NCI-H774 (cell line): ENCODE data around the gene LRRC25.
"Not testable (repeated sequence)": the region's sequence is repeated elsewhere in the genome, so short reads cannot be mapped to it uniquely, and the experiment has no call there.

Experiments used
- DNase-seq: peaks from one replicate; lab custom pipeline; 2025; lab: John Stamatoyannopoulos, UW

Gene LRRC25

GRCh38 chr19:18402455-18403248 lies 5.2 kb upstream of the LRRC25 start:
- DNase-seq, result not testable (repeated sequence)

GRCh38 chr19:18401580-18402112 lies 4.2 kb upstream of the LRRC25 start:
- no peak for DNase-seq

DNA sequence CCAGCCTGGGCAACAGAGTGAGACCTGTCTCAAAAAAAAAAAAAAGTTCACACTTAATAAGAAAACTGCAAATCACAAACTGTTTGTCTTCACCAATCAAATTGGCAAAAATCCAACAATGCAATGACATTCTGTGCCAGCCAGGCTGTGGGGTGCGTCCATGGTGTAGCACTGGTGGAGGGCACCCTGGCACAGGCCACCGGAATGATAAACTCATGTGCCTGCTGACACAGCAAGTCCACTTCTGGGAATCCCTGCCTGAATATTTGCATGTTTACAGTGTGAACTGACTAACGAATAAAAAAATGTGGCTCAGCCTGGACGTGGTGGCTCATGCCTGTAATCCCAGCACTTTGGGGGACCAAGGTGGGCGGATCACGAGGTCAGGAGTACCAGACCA lies 1.6 kb upstream of the LRRC25 start:
- no peak for DNase-seq

DNA sequence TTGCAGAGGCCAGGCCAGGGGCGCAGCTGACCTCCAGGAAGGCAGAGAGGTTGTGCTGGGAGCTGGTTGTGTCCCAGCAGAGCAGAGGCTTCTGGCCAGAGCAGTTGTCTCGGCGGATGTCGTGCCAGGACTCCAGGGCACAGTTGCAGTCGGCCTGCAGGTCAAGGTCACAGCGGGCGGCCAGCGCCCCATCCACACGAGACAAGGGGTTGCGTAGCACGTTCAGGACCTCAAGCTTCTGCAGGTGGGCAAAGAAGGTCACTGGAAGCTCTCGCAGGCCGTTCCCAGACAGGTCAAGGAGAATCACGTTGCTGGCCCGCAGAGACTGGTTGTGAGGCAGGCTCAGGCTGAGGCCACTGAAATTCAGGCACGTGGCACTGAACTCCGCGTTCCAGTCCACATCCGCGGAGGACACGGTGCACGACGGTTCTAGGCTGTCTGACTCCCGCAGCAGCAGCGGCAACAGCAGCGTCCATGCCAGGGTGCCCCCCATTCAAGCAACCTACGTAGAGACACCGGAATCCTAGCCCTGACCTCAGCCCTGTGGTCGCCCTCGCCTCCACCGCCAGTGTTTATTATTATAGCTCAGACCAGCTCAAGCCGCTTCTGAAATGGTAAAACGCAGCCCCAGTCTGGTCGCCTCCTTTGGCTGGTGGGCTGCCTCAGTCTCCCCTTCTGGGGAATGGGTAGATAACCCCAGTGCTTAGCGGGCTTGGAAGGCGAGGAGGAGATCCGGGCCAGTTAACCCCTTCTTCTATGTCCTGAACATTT lies 766 bp downstream of the LRRC25 start:
- DNase-seq, result no peak

- no peak for DNase-seq
Measured at GRCh38 chr19:18393836-18394235, 3.6 kb downstream of the LRRC25 start.

DNA sequence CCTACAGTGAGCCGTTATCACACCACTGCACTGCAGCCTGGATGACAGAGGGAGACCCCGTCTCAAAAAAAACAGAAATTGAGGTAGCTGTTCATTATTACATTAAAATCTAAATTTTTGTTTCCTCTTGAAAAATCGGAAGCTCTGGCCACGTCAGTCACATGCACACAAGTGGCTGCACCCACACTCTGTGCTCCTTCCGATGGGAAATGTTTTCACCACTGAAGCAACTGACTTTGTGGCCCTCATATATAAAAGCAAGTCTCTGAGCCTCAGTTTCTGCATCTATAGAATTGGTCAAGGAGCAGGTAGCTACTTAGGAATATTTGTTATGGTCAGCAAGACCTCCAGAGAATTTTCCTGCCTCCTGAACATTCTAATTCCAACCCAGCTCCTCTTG lies 4.5 kb downstream of the LRRC25 start:
- no peak for DNase-seq

DNA sequence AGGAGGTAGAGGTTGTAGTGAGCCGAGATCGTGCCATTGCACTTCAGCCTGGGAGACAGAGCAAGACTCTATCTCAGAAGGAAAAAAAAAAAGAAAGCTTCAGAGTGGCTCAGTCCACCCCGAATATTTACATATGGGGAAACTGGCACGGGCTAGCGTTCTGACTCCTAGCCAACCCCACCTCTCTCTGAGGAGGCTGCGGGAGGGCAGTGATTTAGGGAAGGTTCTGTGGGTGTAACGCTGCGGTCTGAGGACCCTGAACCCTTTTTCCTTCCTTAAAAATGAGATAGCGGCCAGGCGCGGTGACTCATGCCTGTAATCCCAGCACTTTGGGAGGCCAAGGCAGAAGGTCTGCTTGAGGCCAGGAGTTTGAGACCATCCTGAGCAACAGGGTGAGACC lies 5.0 kb downstream of the LRRC25 start:
- no peak for DNase-seq

GRCh38 chr19:18391509-18392075 lies 5.8 kb downstream of the LRRC25 start:
- no peak for DNase-seq

- no peak for DNase-seq
Measured at GRCh38 chr19:18390065-18390907, 7.1 kb downstream of the LRRC25 start.

DNA sequence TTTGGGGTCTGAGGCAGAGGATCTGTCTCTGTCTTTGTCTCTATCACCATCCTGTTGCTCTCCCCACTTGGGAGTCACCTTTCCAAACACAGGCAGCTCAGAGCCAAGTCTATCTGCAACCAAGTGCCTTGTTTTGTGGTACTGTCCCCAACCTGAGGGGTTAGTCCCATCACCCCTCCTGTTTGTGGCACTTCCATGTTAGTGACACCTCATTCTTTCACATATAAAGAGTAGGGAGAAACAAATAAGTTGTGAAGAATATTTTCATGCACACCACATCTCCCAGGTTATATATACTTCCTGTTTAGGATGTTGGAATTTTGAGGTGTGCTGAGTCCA lies 7.7 kb downstream of the LRRC25 start:
- no peak for DNase-seq

- DNase-seq, result no peak
Measured at GRCh38 chr19:18388960-18389725, 8.3 kb downstream of the LRRC25 start.

- DNase-seq, result peak; percentile 90
Measured at GRCh38 chr19:18388100-18388959, 9.1 kb downstream of the LRRC25 start.

DNA sequence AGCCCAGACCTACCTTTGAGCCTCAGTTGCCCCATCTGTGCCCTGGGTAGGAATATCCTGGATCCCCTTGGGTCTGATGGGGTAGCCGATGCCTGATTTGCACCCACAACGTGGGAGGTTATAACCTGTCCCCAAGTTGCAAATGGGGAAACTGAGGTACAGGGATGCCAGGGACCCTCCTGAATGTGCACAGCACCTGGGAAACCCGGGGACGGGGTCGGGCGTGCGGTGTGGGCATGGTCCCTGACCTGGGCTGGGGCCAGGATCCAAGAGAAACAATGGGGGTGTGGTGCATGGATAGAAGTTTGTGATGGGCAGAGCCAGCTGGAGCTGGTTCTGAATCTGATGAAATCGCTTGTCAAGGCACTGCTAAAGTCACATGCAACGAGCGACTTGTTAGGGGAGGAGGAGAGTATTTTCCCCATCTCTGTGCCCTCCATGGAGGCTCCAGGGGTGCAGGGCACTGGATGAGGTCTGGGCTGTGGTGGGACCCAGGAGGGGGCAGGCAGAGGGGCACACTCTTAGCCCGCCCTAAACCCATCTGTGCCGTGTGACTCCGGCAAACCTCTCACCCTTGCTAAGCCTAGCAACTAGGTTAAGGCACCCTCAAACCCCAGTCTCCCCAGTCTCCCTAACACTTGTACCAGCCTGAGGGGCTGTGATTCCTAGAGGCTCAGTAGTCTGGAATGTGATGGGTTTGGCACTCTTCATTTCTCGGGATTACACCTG lies 10.7 kb downstream of the LRRC25 start:
- no peak for DNase-seq

DNA sequence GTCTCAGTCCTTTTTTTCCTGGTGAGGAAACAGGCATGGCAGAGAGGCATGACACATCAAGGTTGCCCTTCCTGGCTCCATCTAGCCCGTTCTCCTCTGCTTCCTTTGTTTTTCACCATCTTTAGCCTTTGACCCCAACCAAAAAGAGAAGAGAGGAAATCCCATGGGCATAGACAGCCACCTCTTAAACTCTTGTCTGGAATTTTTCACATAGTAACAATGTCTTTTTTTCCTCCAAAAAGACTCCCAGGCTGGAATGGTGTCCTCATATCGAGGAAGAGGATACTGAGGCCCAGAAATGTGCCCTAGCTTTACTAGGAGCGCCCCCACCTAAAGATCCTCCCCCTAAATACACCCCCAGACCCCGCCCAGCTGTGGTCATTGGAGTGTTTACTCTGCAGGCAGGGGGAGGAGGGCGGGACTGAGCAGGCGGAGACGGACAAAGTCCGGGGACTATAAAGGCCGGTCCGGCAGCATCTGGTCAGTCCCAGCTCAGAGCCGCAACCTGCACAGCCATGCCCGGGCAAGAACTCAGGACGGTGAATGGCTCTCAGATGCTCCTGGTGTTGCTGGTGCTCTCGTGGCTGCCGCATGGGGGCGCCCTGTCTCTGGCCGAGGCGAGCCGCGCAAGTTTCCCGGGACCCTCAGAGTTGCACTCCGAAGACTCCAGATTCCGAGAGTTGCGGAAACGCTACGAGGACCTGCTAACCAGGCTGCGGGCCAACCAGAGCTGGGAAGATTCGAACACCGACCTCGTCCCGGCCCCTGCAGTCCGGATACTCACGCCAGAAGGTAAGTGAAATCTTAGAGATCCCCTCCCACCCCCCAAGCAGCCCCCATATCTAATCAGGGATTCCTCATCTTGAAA lies 11.5 kb downstream of the LRRC25 start, which contains the start of gene GDF15:
Gene GDF15 (plus strand): TSS at position 484 of the 868 bp plus-strand sequence. CDS start 32 bp downstream, at position 516.
- DNase-seq, result no peak

- no peak for DNase-seq
Measured at GRCh38 chr19:18385359-18385674, 12.1 kb downstream of the LRRC25 start.

- no peak for DNase-seq
Measured at GRCh38 chr19:18384775-18385174, 12.6 kb downstream of the LRRC25 start.

- DNase-seq, result not testable (repeated sequence)
Measured at GRCh38 chr19:18383622-18384021, 13.8 kb downstream of the LRRC25 start.

DNA sequence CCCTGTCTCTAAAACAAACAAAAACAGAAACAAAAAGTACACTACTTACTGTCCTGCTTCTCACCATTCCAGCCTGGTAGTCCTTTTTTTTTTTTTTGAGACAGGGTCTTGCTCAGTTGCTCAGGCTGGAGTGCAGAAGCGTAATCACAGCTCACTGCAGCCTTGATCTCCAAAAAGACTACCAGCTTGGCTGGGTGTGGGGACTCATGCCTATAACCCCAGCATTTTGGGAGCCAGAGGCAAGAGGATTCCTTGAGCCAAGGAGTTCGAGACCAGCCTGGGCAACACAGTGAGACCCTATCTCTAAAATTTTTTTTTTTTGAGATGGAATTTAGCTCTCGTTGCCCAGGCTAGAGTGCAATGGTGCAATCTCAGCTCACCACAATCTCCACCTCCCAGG lies 16.6 kb downstream of the LRRC25 start:
- no peak for DNase-seq
